ENCODE measurements around the gene MAP3K2. TPM values are rescaled to one million over a fixed set of nuclear protein-coding genes. Genes with fewer than 3 reads are reported as not detected.

Gene MAP3K2
- total RNA-seq, 2 donors from 2014 or later: 61.6 to 63.8 TPM

DNA sequence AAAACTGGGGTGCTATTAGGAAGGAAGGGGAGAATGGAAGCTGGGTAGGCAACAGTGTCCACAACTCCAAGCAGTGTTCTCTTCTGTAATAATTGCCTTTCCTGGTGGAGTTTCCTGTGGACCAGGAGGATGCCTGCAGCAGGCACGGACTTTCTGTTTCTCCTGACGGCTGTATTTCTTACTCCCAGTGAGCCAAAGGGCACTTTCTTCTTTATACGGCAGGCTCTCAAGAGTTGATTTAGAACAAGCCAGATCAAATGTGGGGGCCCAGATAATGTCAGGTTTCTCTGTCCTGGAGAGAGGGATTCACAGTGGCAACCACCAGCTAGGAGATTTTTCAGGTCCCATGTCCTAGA lies 17.5 kb upstream of the MAP3K2 start:
- Histone ChIP-seq H3K27me3 (replicated peaks; ENCODE audit: insufficient read depth) (no peaks in the 10 kb centered on the region), H3K4me3 (no peak overlapping the region), H3K9me3 (no peaks in the 10 kb centered on the region), H3K4me1 (replicated peaks) (no peaks in the 10 kb centered on the region), H3K27ac (no peak overlapping the region), H3K36me3 (no peaks in the 10 kb centered on the region)
- no peak for DNase-seq (ENCODE audit: low spot score)
- TF ChIP-seq, protein P1, sequence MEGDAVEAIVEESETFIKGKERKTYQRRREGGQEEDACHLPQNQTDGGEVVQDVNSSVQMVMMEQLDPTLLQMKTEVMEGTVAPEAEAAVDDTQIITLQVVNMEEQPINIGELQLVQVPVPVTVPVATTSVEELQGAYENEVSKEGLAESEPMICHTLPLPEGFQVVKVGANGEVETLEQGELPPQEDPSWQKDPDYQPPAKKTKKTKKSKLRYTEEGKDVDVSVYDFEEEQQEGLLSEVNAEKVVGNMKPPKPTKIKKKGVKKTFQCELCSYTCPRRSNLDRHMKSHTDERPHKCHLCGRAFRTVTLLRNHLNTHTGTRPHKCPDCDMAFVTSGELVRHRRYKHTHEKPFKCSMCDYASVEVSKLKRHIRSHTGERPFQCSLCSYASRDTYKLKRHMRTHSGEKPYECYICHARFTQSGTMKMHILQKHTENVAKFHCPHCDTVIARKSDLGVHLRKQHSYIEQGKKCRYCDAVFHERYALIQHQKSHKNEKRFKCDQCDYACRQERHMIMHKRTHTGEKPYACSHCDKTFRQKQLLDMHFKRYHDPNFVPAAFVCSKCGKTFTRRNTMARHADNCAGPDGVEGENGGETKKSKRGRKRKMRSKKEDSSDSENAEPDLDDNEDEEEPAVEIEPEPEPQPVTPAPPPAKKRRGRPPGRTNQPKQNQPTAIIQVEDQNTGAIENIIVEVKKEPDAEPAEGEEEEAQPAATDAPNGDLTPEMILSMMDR (IDR thresholded peaks at IDR 0.05): no peak
- TF ChIP-seq POLR2AphosphoS5 (IDR thresholded peaks at IDR 0.05) (no peak), POLR2A (IDR thresholded peaks at IDR 0.05) (no peak)
- intact Hi-C loops (cut with DNase I): loop anchor here (10.0 kb wide), 2 partner anchors 270 to 300 kb away; partner anchors contain the start of genes BIN1 and LIMS2
- 77% methylated on average over 3 of the region's 3 CpGs for WGBS

DNA sequence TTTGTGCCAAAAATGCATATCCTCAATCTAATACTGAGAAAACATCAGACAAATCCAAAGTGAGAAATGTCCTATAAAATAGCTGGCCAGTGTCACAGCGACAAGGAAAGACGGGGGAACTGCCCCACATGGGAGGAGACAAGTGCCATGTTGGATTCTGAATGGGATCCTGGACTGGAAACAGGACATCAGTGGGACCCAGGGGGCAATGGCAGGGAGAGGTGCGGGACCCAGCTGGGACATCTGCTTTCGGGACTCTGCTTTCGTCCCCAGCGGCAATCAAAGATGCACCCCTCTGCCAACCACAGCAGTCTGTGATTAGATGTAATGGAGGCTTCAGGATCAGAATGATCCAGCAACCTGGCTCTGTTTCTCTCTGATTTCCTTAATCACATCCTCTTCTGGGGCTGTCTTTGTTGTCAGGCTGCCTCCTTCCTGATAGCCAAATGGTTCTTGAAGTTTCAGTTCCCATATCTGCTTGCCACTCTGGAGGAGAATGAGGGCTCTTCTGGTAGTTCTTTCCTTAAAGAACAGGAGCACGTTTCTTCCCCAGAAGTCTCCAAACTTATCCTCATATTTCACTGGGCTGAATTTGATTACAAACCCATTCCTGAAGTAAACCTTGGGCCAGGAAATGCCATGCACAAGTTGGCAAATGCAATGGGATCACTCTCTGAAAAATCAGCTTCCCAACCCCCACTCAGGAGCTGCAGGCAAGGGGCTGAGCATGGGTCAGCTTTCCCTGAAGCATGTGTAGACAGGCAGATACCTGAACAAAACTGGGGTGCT lies 16.9 kb upstream of the MAP3K2 start:
- H3K36me3 ChIP-seq: no peaks in the 10 kb centered on the region
- H3K27me3 ChIP-seq (replicated peaks; ENCODE audit: insufficient read depth): no peaks in the 10 kb centered on the region
- no peaks in the 10 kb centered on the region for H3K9me3 ChIP-seq
- H3K27ac ChIP-seq: no peak overlapping the region
- no peak for DNase-seq (ENCODE audit: low spot score)
- TF ChIP-seq, protein P1 (IDR thresholded peaks at IDR 0.05): no peak
- no peak for TF ChIP-seq POLR2AphosphoS5 (IDR thresholded peaks at IDR 0.05)
- TF ChIP-seq POLR2A (IDR thresholded peaks at IDR 0.05): no peak
- 84% methylated on average over 7 of the region's 7 CpGs for WGBS
- H3K4me1 ChIP-seq (replicated peaks): no peaks in the 10 kb centered on the region
- intact Hi-C loops (cut with DNase I): loop anchor here (10.0 kb wide), 2 partner anchors 270 to 300 kb away; partner anchors contain the start of genes BIN1 and LIMS2
- H3K4me3 ChIP-seq: no peak overlapping the region

DNA sequence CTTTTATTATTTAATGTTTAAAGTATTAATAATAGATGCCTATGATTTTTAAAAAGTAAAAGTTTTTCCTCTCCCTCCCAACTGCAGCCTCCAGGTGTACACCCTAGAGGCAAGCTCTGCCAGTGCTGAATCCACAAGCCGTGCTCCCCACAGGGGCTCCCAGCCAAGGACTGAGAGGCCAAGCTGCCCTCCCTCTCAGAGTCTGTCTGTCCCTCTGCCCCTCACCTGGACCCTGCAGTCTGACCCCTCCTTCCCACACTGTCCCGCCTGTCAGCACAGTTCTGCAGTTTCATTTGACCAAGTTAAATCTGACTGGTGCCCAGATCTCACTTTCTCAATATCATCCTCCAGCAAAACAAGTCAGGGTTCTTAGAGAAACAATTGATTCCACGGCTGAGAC lies 15.7 kb upstream of the MAP3K2 start:
- Histone ChIP-seq H3K4me1 (replicated peaks) (no peaks in the 10 kb centered on the region), H3K27ac (no peak overlapping the region), H3K27me3 (replicated peaks; ENCODE audit: insufficient read depth) (no peaks in the 10 kb centered on the region), H3K9me3 (no peaks in the 10 kb centered on the region), H3K36me3 (no peaks in the 10 kb centered on the region), H3K4me3 (no peak overlapping the region)
- 49% methylated on average over 3 of the region's 3 CpGs for WGBS
- no peak for TF ChIP-seq POLR2A (IDR thresholded peaks at IDR 0.05)
- no peak for TF ChIP-seq POLR2AphosphoS5 (IDR thresholded peaks at IDR 0.05)
- intact Hi-C loops (cut with DNase I): loop anchor here (10.0 kb wide), 2 partner anchors 271 to 299 kb away; partner anchors contain the start of genes BIN1 and LIMS2
- no peak for DNase-seq (ENCODE audit: low spot score)

DNA sequence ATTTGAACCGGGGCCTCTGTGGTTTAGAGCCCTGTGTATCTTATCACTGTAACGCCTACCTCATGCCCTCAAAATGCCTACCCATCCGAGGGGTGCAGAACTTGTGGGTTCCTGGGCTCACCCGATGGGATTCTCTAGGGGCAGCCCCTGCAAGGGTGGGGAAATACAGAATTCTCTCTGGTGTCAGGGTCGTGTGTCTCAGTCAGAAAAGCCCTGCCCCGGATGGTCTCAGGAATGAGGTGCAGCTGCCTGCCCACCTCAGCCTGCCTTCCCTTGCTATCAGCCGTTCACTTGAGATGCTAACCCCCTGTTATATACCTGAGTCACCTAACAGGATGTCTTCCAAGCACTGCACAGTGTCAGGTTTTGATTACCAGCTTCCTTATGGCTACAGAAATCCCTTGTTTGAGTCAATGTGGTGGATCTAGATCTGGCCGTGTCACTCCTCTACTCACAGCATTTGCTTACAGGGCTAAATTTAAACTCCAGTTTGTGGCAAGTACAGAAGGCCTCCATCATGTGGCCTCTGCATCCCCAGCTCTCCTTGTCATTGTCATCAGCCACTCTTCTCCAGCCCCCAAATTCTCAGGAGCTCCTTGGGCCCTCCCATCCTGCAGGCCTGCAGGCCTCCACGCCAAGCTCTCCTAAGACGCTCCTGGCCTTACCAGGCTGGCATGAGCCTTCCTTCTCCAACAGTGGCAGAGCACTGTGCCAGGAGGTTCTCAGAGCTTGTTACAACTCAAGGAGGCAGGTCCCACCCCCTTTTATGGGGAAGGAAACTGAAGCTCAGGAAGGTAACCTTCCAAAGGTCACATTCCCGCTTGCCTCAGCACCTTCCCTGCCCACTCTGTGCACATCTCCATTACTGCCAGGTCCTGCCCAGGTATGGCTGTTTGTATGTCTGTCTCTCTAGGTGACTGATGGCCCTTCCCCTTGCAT lies 14.3 kb upstream of the MAP3K2 start:
- Histone ChIP-seq H3K27me3 (replicated peaks; ENCODE audit: insufficient read depth) (no peaks in the 10 kb centered on the region), H3K4me1 (replicated peaks) (no peaks in the 10 kb centered on the region), H3K4me3 (no peak overlapping the region), H3K9me3 (no peaks in the 10 kb centered on the region), H3K36me3 (no peaks in the 10 kb centered on the region), H3K27ac (no peak overlapping the region)
- no peak for DNase-seq (ENCODE audit: low spot score)
- WGBS: 74% methylated on average over 11 of the region's 11 CpGs
- TF ChIP-seq, protein P1 (IDR thresholded peaks at IDR 0.05): no peak
- intact Hi-C loops (cut with DNase I): loop anchor here (10.0 kb wide), 2 partner anchors 273 to 297 kb away; partner anchors contain the start of genes BIN1 and LIMS2

Measured in prostate gland (tissue), 2 donors.